Measurements from ENCODE around the gene FOXI1. TPM values are rescaled to one million over a fixed set of nuclear protein-coding genes. Genes with fewer than 3 reads are reported as not detected.

FOXI1 gene
- not detected for total RNA-seq

GRCh38 chr5:170105642-170106611 lies at the start of gene FOXI1:
FOXI1 (plus strand) TSS chr5:170105897; CDS start chr5:170105958, 61 bp downstream.
- TF ChIP-seq CTCF (IDR thresholded peaks at IDR 0.05; ENCODE audit: low read depth), result no peak

DNA sequence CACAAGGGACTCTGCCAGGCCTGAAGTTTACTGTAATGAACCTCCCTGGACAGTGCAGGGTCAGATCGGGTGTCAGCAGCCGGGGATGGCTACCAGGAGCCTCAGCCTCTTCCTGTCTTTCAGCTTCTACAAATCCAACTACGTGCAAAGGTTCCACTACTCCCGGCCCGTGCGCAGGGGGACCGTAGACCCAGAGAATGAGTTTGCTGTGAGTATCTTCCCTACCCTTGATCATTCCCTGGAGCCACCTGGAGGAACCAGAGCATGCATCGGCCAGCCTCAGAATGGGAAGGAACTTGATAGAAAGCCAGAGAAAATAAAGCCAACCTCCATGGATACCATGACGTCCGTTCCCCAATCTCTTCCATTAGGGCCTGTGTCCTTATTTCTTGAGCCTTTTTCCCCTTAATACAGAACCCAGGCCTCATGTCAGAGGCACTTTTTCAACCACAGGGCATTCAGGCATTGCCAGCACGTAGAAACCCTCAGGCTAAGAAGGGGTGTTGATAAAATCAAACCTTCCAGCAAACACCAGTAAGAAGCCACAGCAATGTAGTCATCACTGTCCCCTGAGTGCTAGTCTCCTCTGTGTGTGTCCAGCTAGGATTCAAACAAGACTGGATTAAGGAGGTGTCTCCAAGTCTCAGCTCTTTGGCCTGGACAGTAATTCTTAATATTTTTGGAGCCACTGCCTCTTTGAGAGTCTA lies 49.0 kb upstream of the FOXI1 start:
- no peak for TF ChIP-seq CTCF (IDR thresholded peaks at IDR 0.05; ENCODE audit: low read depth)

DNA sequence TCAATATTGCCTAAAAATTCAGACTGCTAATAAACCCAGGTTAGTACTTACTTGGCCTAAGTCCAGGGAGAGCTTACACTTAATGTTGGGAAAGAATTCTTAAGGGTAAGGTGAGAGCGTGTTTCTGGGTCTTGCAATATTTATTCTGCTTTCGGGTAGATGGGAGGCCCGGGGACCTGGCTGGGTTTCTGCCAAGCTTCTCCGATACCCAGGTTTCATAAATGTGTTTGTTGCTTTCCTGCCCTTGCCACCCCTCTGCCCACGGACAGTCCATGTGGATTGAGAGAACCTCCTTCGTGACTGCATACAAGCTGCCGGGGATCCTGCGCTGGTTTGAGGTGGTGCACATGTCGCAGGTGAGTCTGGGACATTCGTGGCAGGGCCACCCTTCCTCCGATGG lies 48.4 kb upstream of the FOXI1 start:
- TF ChIP-seq CTCF (IDR thresholded peaks at IDR 0.05; ENCODE audit: low read depth), result no peak

DNA sequence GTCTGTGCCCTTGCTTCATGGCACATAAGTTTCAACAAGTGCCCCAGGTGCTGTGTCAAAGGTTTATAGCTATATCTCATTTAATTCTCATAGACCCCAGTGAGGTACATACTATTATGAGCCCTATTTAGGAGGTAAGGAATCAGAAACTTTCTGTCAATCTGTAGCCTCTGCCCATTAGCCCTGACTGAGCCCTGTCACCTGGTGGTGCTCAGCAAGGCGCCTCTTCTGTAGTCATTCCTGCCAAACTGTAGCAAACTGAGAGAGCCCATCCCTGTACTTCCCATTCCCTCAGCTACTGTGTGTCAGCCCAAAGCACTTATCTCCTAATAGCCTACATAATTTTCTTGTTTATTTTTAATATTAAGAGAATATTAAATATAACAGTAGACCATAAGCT lies 46.5 kb upstream of the FOXI1 start:
- no peak for TF ChIP-seq CTCF (IDR thresholded peaks at IDR 0.05; ENCODE audit: low read depth)

DNA sequence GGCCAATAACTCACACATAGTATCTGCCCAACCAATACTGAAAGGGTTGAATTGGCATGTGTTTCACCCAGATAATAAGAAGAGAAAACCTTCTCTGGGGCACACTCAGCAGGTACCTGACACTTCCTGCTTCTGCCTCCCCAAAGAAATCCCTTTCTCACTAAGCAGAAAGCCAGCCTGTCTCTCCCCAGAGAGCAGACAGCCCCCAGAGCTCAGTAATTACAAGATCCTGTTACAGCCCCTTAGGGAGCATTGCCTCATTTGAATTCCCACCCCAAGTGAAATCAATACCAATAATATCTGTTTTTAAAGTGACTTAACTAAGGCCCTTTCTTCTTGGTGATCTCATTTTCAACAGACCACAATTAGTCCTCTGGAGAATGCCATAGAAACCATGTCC lies 38.5 kb upstream of the FOXI1 start:
- no peak for TF ChIP-seq CTCF (IDR thresholded peaks at IDR 0.05; ENCODE audit: low read depth)

GRCh38 chr5:170067574-170068170 lies 38.0 kb upstream of the FOXI1 start:
- no peak for TF ChIP-seq CTCF (IDR thresholded peaks at IDR 0.05; ENCODE audit: low read depth)

- no peak for TF ChIP-seq CTCF (IDR thresholded peaks at IDR 0.05; ENCODE audit: low read depth)
Observed at GRCh38 chr5:170069512-170069911, 36.2 kb upstream of the FOXI1 start.

All from subcutaneous adipose tissue (tissue), 4 donors.